ENCODE results near the gene TMPRSS9. TPM values are rescaled to one million over a fixed set of nuclear protein-coding genes. Genes with fewer than 3 reads are reported as not detected.

The TMPRSS9 gene
- total and polyA plus RNA-seq, 2 of the 13 experiments (the other 11 are each of a cell fraction or from before 2014, with no cell fraction given), result 2.5 to 5.2 TPM

GRCh38 chr19:2475018-2475701 is 115.1 kb downstream of the TMPRSS9 start (continued):
- TF ChIP-seq ZBTB4 (CRISPR knock-in tag; IDR thresholded peaks at IDR 0.05; ENCODE audit: borderline replicate concordance), result no peak
- TF ChIP-seq TMF1 (CRISPR knock-in tag; IDR thresholded peaks at IDR 0.05; ENCODE audit: low read depth), result no peak
- 0 out of 2 replicates have a peak, but pooled peaks have one; percentile 4 for TF ChIP-seq POGK (CRISPR knock-in tag; conservative IDR thresholded peaks at IDR 0.05)
- TF ChIP-seq PCBP1 (IDR thresholded peaks at IDR 0.05; ENCODE audit: borderline replicate concordance, low read depth, low read length), result peak; percentile 82; the same call in 1 of the 2 replicates
- no peak for TF ChIP-seq ZNF709 (CRISPR knock-in tag; IDR thresholded peaks at IDR 0.05)
- 0 out of 2 replicates have a peak, but pooled peaks have one; percentile 82 for TF ChIP-seq ZFP82 (CRISPR knock-in tag; IDR thresholded peaks at IDR 0.05; ENCODE audit: borderline replicate concordance)
- TF ChIP-seq, protein P1, sequence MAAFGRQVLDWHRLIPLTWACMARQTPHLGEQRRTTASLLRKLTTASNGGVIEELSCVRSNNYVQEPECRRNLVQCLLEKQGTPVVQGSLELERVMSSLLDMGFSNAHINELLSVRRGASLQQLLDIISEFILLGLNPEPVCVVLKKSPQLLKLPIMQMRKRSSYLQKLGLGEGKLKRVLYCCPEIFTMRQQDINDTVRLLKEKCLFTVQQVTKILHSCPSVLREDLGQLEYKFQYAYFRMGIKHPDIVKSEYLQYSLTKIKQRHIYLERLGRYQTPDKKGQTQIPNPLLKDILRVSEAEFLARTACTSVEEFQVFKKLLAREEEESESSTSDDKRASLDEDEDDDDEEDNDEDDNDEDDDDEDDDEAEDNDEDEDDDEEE (CRISPR knock-in tag; IDR thresholded peaks at IDR 0.05), result no peak
- 0 out of 2 replicates have a peak, but pooled peaks have one; percentile 3 for TF ChIP-seq RARA (CRISPR knock-in tag; IDR thresholded peaks at IDR 0.05)
- no peak for TF ChIP-seq MED8 (CRISPR knock-in tag; IDR thresholded peaks at IDR 0.05; ENCODE audit: insufficient replicate concordance)
- TF ChIP-seq SMAD3 (CRISPR knock-in tag; IDR thresholded peaks at IDR 0.05), result no peak
- no peak for TF ChIP-seq RFXANK (CRISPR knock-in tag; IDR thresholded peaks at IDR 0.05)
- TF ChIP-seq ZNF570 (CRISPR knock-in tag; IDR thresholded peaks at IDR 0.05; ENCODE audit: borderline replicate concordance), result no peak
- TF ChIP-seq FOXJ3 (CRISPR knock-in tag; IDR thresholded peaks at IDR 0.05; ENCODE audit: borderline replicate concordance), result no peak
- no peak for TF ChIP-seq MED13 (CRISPR knock-in tag; IDR thresholded peaks at IDR 0.05)
- no peak for TF ChIP-seq AKAP8 (CRISPR knock-in tag; IDR thresholded peaks at IDR 0.05)
- no peak for TF ChIP-seq ZNF329 (CRISPR knock-in tag; IDR thresholded peaks at IDR 0.05; ENCODE audit: low read depth)
- TF ChIP-seq NCOA1 (CRISPR knock-in tag; IDR thresholded peaks at IDR 0.05), result no peak
- TF ChIP-seq ZNF660 (CRISPR knock-in tag; IDR thresholded peaks at IDR 0.05; ENCODE audit: borderline replicate concordance, low read depth), result no peak
- TF ChIP-seq ZNF138 (CRISPR knock-in tag; IDR thresholded peaks at IDR 0.05; ENCODE audit: low read depth), result no peak
- TF ChIP-seq MAX (IDR thresholded peaks at IDR 0.05), result peak; percentile 54; the same call in 1 of the 2 replicates
- no peak for TF ChIP-seq FOXA1 (IDR thresholded peaks at IDR 0.05)
- no peak for TF ChIP-seq FOXA1 (CRISPR knock-in tag; IDR thresholded peaks at IDR 0.05)
